BJ (cell line): ENCODE measurements around the gene TSHZ2. TPM values are rescaled to one million over a fixed set of nuclear protein-coding genes. Genes with fewer than 3 reads are reported as not detected.
"Not testable (repeated sequence)": the region's sequence is repeated elsewhere in the genome, so short reads cannot be mapped to it uniquely, and the experiment has no call there.

Experiments used
- CTCF ChIA-PET: fragments of 350-600 bp; formaldehyde crosslinking; extraction: SDS; loops from one replicate; lab custom pipeline; 2021; ENCODE audit warnings: antibody characterized with exemption, inconsistent platforms; lab: Yijun Ruan, JAX
- POLR2A ChIA-PET: fragments of 300-600 bp; sonication (Branson Sonifier 250); formaldehyde crosslinking; extraction: SDS; loops from one replicate; lab custom pipeline; 2021; ENCODE audit warnings: antibody characterized with exemption; lab: Charles Lee
- DNase-seq: peaks from one replicate; pipeline ENCODE4 v3.0.0-alpha.2; 2011; ENCODE audit warnings: low read depth
- H3K27me3 ChIP-seq: 2 replicates; pipeline ENCODE4 v1.6.0; 2011; ENCODE audit warnings: low read length; ENCODE audit not compliant: control insufficient read depth, insufficient read depth
- H3K36me3 ChIP-seq: 2 replicates; pipeline ENCODE4 v1.5.1; 2011; ENCODE audit warnings: low read length; ENCODE audit not compliant: control insufficient read depth, insufficient read depth
- H3K4me3 ChIP-seq: 2 replicates; pipeline ENCODE4 v1.5.1; 2011; ENCODE audit warnings: low read depth, mild to moderate bottlenecking, control low read depth, low read length
- polyA plus RNA-seq: library from polyadenylated mRNA; depleted of rRNA; stranded (reverse); fragments of >200 nt; gene quantifications from 2 replicates; pipeline ENCODE4 v1.2.3, GENCODE V29; 2011
- TF ChIP-seq, protein P1 (sequence below): IDR thresholded peaks from 2 replicates; pipeline ENCODE4 v1.5.1; 2011; ENCODE audit warnings: low read depth, mild to moderate bottlenecking, control low read depth, inconsistent platforms, low read length, moderate library complexity; ENCODE audit not compliant: insufficient read depth

TSHZ2 gene
- polyA plus RNA-seq, 1 experiment = not detected

DNA sequence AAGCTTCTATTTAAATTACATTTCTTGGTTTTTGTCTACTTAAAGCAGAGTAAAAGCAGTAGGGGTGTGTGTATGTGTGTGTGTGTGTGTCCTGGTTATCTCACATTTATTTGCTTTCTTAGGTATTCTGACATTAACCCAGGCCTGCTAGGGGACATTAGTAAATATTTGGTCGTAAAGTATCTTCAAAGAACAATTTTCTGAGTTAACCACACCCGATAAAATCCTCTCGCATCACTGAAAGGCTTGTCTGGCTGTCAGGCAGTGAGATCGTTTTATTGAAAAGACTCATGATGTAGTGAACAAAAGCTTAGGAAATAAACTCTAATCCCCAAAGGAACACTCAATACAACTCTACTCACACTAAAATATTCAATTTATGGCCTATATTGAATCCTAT lies 543.6 kb downstream of the TSHZ2 start:
- ChIA-PET POLR2A (no interaction called here), CTCF (no interaction called here)
- no peak for DNase-seq
- no peak overlapping the region for H3K4me3 ChIP-seq
- H3K27me3 ChIP-seq = no peaks in the 10 kb centered on the region
- TF ChIP-seq, protein P1, sequence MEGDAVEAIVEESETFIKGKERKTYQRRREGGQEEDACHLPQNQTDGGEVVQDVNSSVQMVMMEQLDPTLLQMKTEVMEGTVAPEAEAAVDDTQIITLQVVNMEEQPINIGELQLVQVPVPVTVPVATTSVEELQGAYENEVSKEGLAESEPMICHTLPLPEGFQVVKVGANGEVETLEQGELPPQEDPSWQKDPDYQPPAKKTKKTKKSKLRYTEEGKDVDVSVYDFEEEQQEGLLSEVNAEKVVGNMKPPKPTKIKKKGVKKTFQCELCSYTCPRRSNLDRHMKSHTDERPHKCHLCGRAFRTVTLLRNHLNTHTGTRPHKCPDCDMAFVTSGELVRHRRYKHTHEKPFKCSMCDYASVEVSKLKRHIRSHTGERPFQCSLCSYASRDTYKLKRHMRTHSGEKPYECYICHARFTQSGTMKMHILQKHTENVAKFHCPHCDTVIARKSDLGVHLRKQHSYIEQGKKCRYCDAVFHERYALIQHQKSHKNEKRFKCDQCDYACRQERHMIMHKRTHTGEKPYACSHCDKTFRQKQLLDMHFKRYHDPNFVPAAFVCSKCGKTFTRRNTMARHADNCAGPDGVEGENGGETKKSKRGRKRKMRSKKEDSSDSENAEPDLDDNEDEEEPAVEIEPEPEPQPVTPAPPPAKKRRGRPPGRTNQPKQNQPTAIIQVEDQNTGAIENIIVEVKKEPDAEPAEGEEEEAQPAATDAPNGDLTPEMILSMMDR = no peak
- H3K36me3 ChIP-seq = no peaks in the 10 kb centered on the region

DNA sequence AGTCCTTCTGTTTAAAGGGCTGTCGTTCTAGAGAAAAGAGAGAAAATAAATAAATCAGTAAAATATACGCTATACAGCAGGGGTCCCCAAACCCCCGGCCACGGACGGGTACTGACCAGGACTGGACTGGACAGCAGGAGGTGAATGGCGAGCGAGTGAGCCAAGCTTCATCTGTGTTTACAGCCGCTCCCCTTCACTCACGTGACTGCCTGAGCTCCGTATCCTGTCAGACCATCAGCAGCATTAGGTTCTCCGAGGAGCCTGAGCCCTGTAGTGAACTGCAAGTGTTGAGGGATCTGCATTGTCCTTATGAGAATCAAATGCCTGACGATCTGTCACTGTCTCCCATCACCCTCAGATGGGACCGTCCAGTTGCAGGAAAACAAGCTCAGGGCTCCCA lies 545.0 kb downstream of the TSHZ2 start:
- TF ChIP-seq, protein P1 = no peak
- ChIA-PET POLR2A (no interaction called here), CTCF (interaction anchor here (0.6 kb wide), 1 partner anchor 399 kb away, joined by 3 read pairs; no protein-coding TSS in a partner anchor)
- Histone ChIP-seq H3K36me3 (no peaks in the 10 kb centered on the region), H3K27me3 (no peaks in the 10 kb centered on the region), H3K4me3 (no peak overlapping the region)
- DNase-seq = no peak

DNA sequence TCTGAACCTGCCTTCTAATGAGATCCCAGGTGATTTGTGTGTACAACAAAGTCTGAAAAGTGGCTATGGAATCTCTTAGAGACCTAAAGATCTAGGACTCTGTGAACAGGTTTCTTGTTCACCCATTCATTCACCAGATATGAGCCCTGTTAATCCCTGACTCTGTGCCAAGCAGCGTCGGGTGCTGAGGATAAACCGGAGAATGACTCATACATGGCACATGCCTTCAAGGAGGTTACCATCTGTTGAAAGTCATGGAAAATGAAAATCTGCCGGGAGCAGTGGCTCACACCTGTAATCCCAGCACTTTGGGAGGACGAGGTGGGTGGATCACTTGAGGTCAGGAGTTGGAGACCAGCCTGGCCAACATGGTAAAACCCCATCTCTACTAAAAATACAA lies 549.3 kb downstream of the TSHZ2 start:
- H3K4me3 ChIP-seq, POLR2A ChIA-PET, CTCF ChIA-PET, H3K27me3 ChIP-seq, H3K36me3 ChIP-seq, DNase-seq: not testable (repeated sequence)

DNA sequence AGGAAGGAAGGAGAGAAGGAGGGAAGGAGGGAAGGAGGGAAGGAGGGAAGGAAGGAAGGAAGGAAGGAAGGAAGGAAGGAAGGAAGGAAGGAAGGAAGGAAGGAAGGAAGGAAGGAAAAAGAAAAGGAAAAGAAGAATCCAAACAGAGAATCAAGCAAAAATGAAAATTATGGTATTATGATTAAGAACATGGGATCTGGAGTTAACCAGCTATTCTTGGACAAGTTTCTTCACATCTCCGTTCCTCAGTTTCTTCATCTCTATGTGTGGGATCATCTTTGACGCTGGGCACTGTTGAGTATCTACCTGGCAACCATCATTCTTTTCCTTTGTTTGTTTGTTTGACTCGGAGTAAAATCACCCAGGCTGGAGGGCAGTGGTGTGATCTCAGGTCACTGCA lies 549.9 kb downstream of the TSHZ2 start:
- TF ChIP-seq, protein P1 = no peak
- H3K27me3 ChIP-seq = no peaks in the 10 kb centered on the region
- H3K4me3 ChIP-seq = no peak overlapping the region
- ChIA-PET CTCF (interaction anchor here (0.6 to 1.0 kb wide), 2 partner anchors 10 to 14 kb away, joined by 3 read pairs; no protein-coding TSS in a partner anchor), POLR2A (no interaction called here)
- DNase-seq = no peak
- no peaks in the 10 kb centered on the region for H3K36me3 ChIP-seq

DNA sequence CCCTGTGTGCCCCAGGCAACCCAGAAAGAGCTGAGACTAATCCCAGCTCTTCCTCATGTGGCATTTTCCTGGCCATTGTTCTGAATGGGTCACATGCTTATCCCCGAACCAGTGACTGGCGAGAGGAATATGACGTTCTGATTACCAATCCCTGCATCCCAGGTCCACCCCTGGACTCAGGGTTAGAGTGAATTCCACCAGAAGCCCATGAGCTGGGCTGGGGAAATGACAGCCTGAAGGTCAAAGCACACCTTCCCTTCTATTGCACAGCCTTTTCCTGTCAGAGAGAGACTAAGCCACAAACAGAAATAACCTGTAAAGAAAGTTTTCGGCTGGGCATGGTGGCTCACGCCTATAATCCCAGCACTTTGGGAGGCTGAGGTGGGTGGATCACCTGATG lies 550.5 kb downstream of the TSHZ2 start:
- no peaks in the 10 kb centered on the region for H3K36me3 ChIP-seq
- TF ChIP-seq, protein P1 = no peak
- ChIA-PET POLR2A (no interaction called here), CTCF (interaction anchor here (0.6 to 1.0 kb wide), 3 partner anchors 9 to 97 kb away, joined by 3 read pairs; no protein-coding TSS in a partner anchor)
- no peak for DNase-seq
- no peaks in the 10 kb centered on the region for H3K27me3 ChIP-seq
- H3K4me3 ChIP-seq = no peak overlapping the region

DNA sequence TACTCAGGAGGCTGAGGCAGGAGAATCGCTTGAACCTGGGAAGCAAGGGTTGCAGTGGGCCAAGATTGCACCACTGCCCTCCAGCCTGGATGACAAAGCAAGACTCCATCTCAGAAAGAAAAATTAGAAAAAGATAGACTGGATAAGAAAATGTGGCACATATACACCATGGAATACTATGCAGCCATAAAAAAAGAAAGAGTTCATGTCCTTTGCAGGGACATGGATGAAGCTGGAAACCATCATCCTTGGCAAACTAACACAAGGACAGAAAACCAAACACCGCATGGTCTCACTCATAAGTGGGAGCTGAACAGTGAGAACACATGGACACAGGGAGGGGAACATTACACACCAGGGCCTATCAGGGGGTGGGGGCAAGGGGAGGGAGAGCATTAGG lies 551.5 kb downstream of the TSHZ2 start:
- H3K27me3 ChIP-seq, CTCF ChIA-PET, H3K4me3 ChIP-seq, POLR2A ChIA-PET, DNase-seq, H3K36me3 ChIP-seq: not testable (repeated sequence)
